ENCODE results near the gene PTPRR. TPM values are rescaled to one million over a fixed set of nuclear protein-coding genes. Genes with fewer than 3 reads are reported as not detected.

PTPRR gene
- polyA plus RNA-seq, 2 of the 4 experiments (the other 2 are of a cell fraction) = 0.13 to 0.15 TPM

- ATAC-seq = no peak
- no peak for DNase-seq (ENCODE audit: low read depth in 1 of 2, low spot score in 1 of 2)
- FAIRE-seq = no peak
These were observed 124.9 kb downstream of the PTPRR start for GRCh38 chr12:70795608-70796007.

GRCh38 chr12:70794131-70794530 is 126.4 kb downstream of the PTPRR start:
- Histone ChIP-seq H3K4me1 (no peaks in the 10 kb centered on the region), H3K9me3 (no peaks in the 10 kb centered on the region), H3K4me2 (no peak overlapping the region), H3K4me3 (no peak overlapping the region), H3K27ac (no peak overlapping the region)
- DNase-seq (ENCODE audit: low read depth in 1 of 2, low spot score in 1 of 2) = no peak
- ATAC-seq = no peak
- no peak for FAIRE-seq
- POLR2A ChIA-PET = no interaction called here
- CTCF ChIA-PET = no interaction called here
- TF ChIP-seq FOSL2 (IDR thresholded peaks at IDR 0.05) = no peak
- TF ChIP-seq FOSL2 (CRISPR knock-in tag; IDR thresholded peaks at IDR 0.05) = no peak
- TF ChIP-seq NFE2L2 (conservative IDR thresholded peaks at IDR 0.05; ENCODE audit: low read length) = no peak
- no peak for TF ChIP-seq JUN (IDR thresholded peaks at IDR 0.05)
- TF ChIP-seq TP53 (CRISPR knock-in tag; IDR thresholded peaks at IDR 0.05) = no peak
- TF ChIP-seq USF2 (IDR thresholded peaks at IDR 0.05) = no peak
- TF ChIP-seq, protein P1, sequence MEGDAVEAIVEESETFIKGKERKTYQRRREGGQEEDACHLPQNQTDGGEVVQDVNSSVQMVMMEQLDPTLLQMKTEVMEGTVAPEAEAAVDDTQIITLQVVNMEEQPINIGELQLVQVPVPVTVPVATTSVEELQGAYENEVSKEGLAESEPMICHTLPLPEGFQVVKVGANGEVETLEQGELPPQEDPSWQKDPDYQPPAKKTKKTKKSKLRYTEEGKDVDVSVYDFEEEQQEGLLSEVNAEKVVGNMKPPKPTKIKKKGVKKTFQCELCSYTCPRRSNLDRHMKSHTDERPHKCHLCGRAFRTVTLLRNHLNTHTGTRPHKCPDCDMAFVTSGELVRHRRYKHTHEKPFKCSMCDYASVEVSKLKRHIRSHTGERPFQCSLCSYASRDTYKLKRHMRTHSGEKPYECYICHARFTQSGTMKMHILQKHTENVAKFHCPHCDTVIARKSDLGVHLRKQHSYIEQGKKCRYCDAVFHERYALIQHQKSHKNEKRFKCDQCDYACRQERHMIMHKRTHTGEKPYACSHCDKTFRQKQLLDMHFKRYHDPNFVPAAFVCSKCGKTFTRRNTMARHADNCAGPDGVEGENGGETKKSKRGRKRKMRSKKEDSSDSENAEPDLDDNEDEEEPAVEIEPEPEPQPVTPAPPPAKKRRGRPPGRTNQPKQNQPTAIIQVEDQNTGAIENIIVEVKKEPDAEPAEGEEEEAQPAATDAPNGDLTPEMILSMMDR (IDR thresholded peaks at IDR 0.05) = no peak
- TF ChIP-seq RNF2 (IDR thresholded peaks at IDR 0.05; ENCODE audit: borderline replicate concordance, low read depth) = no peak
- TF ChIP-seq BCL3 (IDR thresholded peaks at IDR 0.05) = no peak
- no peak for TF ChIP-seq TFCP2L1 (CRISPR knock-in tag; IDR thresholded peaks at IDR 0.05)

More at GRCh38 chr12:70795608-70796007, 124.9 kb downstream of the PTPRR start:
- WGBS (ENCODE audit: missing lambda C conversion rate) = 55% methylated on average over 4 of the region's 4 CpGs
- POLR2A ChIA-PET = no interaction called here
- no peak overlapping the region for H3K4me3 ChIP-seq
- no peaks in the 10 kb centered on the region for H3K9me3 ChIP-seq
- no peak overlapping the region for H3K27ac ChIP-seq
- H3K4me1 ChIP-seq = no peaks in the 10 kb centered on the region
- no peak for TF ChIP-seq ATOH8 (CRISPR knock-in tag; IDR thresholded peaks at IDR 0.05; ENCODE audit: low read depth)
- TF ChIP-seq SREBF2 (IDR thresholded peaks at IDR 0.05) = no peak
- no peak for TF ChIP-seq TFCP2L1 (CRISPR knock-in tag; IDR thresholded peaks at IDR 0.05)
- TF ChIP-seq FOSB (CRISPR knock-in tag; IDR thresholded peaks at IDR 0.05) = no peak
- TF ChIP-seq SMC3 (IDR thresholded peaks at IDR 0.05) = no peak
- TF ChIP-seq POLR2A (IDR thresholded peaks at IDR 0.05; ENCODE audit: low read length) = no peak
- no peak for TF ChIP-seq FOXS1 (CRISPR knock-in tag; IDR thresholded peaks at IDR 0.05)
- TF ChIP-seq ZNF302 (CRISPR knock-in tag; IDR thresholded peaks at IDR 0.05) = no peak
- TF ChIP-seq USF2 (IDR thresholded peaks at IDR 0.05) = no peak
- no peak for TF ChIP-seq BHLHE40 (IDR thresholded peaks at IDR 0.05; ENCODE audit: low read depth, low read length)
- TF ChIP-seq, protein P2, sequence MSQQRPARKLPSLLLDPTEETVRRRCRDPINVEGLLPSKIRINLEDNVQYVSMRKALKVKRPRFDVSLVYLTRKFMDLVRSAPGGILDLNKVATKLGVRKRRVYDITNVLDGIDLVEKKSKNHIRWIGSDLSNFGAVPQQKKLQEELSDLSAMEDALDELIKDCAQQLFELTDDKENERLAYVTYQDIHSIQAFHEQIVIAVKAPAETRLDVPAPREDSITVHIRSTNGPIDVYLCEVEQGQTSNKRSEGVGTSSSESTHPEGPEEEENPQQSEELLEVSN (IDR thresholded peaks at IDR 0.05; ENCODE audit: borderline replicate concordance, low read depth) = no peak
- TF ChIP-seq ZFP36 (IDR thresholded peaks at IDR 0.05; ENCODE audit: borderline replicate concordance, partially characterized antibody) = no peak
- TF ChIP-seq ELK1 (IDR thresholded peaks at IDR 0.05; ENCODE audit: low read depth, low read length) = no peak
- no peak for TF ChIP-seq POLR2AphosphoS2 (conservative IDR thresholded peaks at IDR 0.05; ENCODE audit: low read length)
- no peak for TF ChIP-seq RFX5 (IDR thresholded peaks at IDR 0.05)
- TF ChIP-seq HMGXB4 (CRISPR knock-in tag; IDR thresholded peaks at IDR 0.05; ENCODE audit: borderline replicate concordance) = no peak
- no peak for TF ChIP-seq JUN (IDR thresholded peaks at IDR 0.05)
- no peak overlapping the region for H3K4me2 ChIP-seq
- CTCF ChIA-PET = no interaction called here
